Panc1 (cell line): ENCODE data around the gene MYRIP. TPM values are rescaled to one million over a fixed set of nuclear protein-coding genes. Genes with fewer than 3 reads are reported as not detected.

Experiments
- ATAC-seq: fragments of 200-7000 bp; cut with Tn5 transposase; 2 replicates; pipeline ENCODE4 v1.9.1; 2020; ENCODE audit warnings: mild to moderate bottlenecking, moderate library complexity
- BruUV-seq: library from RNA; stranded (reverse); fragments of 400-500 nt; replicated peaks from 2 replicates; lab custom pipeline; 2021; lab: Mats Ljungman, UMichigan
- CTCF ChIA-PET: fragments of 300-600 bp; sonication (Branson Sonifier 250); formaldehyde crosslinking; loops from one replicate; lab custom pipeline; 2022; ENCODE audit warnings: antibody characterized with exemption; lab: Charles Lee
- POLR2A ChIA-PET: fragments of 300-600 bp; sonication (Branson Sonifier 250); formaldehyde crosslinking; loops from one replicate; lab custom pipeline; 2022; ENCODE audit warnings: antibody characterized with exemption; lab: Charles Lee
- DNase-seq: peaks from one replicate; pipeline ENCODE4 v3.0.0-alpha.2; 2010; ENCODE audit warnings: low read depth, low spot score
- H3K27ac ChIP-seq: 2 replicates; pipeline ENCODE4 v1.5.1; 2011; ENCODE audit warnings: mild to moderate bottlenecking, low read length, inconsistent platforms
- H3K27me3 ChIP-seq: fragments of 200-500 bp; sonication (Bioruptor generic); 2 replicates; pipeline ENCODE4 v1.6.0; 2014; ENCODE audit warnings: low read length, inconsistent platforms; ENCODE audit not compliant: control insufficient read depth, insufficient read depth
- H3K36me3 ChIP-seq: fragments of 200-500 bp; sonication (Bioruptor generic); 2 replicates; pipeline ENCODE4 v1.5.1; 2014; ENCODE audit warnings: inconsistent platforms, mild to moderate bottlenecking, low read length, moderate library complexity; ENCODE audit not compliant: control insufficient read depth, insufficient read depth
- H3K4me1 ChIP-seq: 2 replicates; pipeline ENCODE4 v1.5.1; 2011; ENCODE audit warnings: inconsistent platforms, mild to moderate bottlenecking, low read length, moderate library complexity; ENCODE audit not compliant: control insufficient read depth, insufficient read depth
- H3K4me3 ChIP-seq, 2 experiments: 2 replicates each; pipeline ENCODE4 v1.5.1; 2011 to 2012; ENCODE audit warnings: low read depth in 2 of 2, low read length in 2 of 2, mild to moderate bottlenecking in 2 of 2, inconsistent platforms in 1 of 2, moderate library complexity in 1 of 2
- H3K9me3 ChIP-seq: fragments of 200-500 bp; sonication (Bioruptor generic); 2 replicates; pipeline ENCODE4 v1.5.1; 2014; ENCODE audit warnings: low read depth, mild to moderate bottlenecking, inconsistent platforms, low read length, moderate library complexity; ENCODE audit not compliant: control insufficient read depth, insufficient read depth
- POLR2AphosphoS5 ChIP-seq: IDR thresholded peaks from 2 replicates; pipeline ENCODE4 v1.6.1; 2012; ENCODE audit warnings: mild to moderate bottlenecking, low read depth, low read length, moderate library complexity
- SIN3A ChIP-seq: IDR thresholded peaks from 2 replicates; pipeline ENCODE4 v1.6.1; 2012; ENCODE audit warnings: low read depth, mild to moderate bottlenecking, low read length, moderate library complexity, borderline replicate concordance; ENCODE audit not compliant: insufficient read depth
- TCF7L2 ChIP-seq: IDR thresholded peaks from 2 replicates; pipeline ENCODE4 v1.6.1; 2011; ENCODE audit warnings: mild to moderate bottlenecking, low read depth, low read length, inconsistent platforms
- in situ Hi-C: cut with HindIII; loops from 2 replicates; pipeline ENCODE4 v1.10.0; 2016; ENCODE audit warnings: low sequenced_read_pairs, low pct_unique_long_range_greater_than_20kb
- intact Hi-C: fragments of 100-400 bp; cut with micrococcal nuclease; formaldehyde crosslinking; loops from one replicate; pipeline ENCODE4 v1.10.0; 2022; ENCODE audit not compliant: unreplicated experiment
- total RNA-seq: library from RNA; stranded (reverse); gene quantifications from one replicate; pipeline ENCODE4 v1.2.1, GENCODE V29; 2021; ENCODE audit not compliant: unreplicated experiment
- TF ChIP-seq, protein P1 (sequence below): fragments of 450-650 bp; IDR thresholded peaks from 2 replicates; pipeline ENCODE4 v1.5.1; 2017; ENCODE audit warnings: mild to moderate bottlenecking
- TF ChIP-seq, protein P2 (sequence below), 2 experiments: IDR thresholded peaks; 2 replicates each; pipeline ENCODE4 v1.6.1; 2011 to 2012; ENCODE audit warnings: low read depth in 2 of 2, control low read depth in 1 of 2, low read length in 1 of 2, mild to moderate bottlenecking in 1 of 2, moderate library complexity in 1 of 2; ENCODE audit not compliant: insufficient read depth in 1 of 2

The MYRIP gene
- total RNA-seq, 1 experiment from 2014 or later = 0.59 TPM

DNA sequence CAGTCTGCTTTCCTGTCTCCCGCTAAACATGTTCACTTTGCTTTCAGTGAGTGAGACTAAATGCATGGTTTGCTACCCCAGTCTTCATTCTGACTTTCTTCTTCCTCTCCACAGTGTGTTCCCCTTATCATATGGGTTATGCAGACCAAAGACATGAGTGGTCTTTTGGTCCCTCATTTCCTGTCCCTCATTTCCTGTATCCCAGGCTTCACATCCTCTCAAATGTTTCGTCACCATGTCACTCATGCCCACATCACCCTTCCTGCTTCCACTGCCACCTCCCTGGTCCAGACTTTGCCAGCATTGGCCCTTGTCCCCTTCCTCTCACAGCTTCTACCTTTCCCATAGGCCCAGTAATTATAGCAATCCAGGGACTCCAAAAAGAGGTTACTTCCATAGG, 209.0 kb downstream of the MYRIP start:
- Histone ChIP-seq H3K36me3 (no peaks in the 10 kb centered on the region), H3K4me1 (no peaks in the 10 kb centered on the region), H3K27ac (no peak overlapping the region), H3K4me3 (no peak overlapping the region), H3K27me3 (no peaks in the 10 kb centered on the region), H3K9me3 (no peaks in the 10 kb centered on the region)
- no peak for TF ChIP-seq SIN3A
- TF ChIP-seq, protein P1, sequence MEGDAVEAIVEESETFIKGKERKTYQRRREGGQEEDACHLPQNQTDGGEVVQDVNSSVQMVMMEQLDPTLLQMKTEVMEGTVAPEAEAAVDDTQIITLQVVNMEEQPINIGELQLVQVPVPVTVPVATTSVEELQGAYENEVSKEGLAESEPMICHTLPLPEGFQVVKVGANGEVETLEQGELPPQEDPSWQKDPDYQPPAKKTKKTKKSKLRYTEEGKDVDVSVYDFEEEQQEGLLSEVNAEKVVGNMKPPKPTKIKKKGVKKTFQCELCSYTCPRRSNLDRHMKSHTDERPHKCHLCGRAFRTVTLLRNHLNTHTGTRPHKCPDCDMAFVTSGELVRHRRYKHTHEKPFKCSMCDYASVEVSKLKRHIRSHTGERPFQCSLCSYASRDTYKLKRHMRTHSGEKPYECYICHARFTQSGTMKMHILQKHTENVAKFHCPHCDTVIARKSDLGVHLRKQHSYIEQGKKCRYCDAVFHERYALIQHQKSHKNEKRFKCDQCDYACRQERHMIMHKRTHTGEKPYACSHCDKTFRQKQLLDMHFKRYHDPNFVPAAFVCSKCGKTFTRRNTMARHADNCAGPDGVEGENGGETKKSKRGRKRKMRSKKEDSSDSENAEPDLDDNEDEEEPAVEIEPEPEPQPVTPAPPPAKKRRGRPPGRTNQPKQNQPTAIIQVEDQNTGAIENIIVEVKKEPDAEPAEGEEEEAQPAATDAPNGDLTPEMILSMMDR = no peak
- TF ChIP-seq TCF7L2 = no peak
- no peak for TF ChIP-seq POLR2AphosphoS5
- TF ChIP-seq, protein P2, sequence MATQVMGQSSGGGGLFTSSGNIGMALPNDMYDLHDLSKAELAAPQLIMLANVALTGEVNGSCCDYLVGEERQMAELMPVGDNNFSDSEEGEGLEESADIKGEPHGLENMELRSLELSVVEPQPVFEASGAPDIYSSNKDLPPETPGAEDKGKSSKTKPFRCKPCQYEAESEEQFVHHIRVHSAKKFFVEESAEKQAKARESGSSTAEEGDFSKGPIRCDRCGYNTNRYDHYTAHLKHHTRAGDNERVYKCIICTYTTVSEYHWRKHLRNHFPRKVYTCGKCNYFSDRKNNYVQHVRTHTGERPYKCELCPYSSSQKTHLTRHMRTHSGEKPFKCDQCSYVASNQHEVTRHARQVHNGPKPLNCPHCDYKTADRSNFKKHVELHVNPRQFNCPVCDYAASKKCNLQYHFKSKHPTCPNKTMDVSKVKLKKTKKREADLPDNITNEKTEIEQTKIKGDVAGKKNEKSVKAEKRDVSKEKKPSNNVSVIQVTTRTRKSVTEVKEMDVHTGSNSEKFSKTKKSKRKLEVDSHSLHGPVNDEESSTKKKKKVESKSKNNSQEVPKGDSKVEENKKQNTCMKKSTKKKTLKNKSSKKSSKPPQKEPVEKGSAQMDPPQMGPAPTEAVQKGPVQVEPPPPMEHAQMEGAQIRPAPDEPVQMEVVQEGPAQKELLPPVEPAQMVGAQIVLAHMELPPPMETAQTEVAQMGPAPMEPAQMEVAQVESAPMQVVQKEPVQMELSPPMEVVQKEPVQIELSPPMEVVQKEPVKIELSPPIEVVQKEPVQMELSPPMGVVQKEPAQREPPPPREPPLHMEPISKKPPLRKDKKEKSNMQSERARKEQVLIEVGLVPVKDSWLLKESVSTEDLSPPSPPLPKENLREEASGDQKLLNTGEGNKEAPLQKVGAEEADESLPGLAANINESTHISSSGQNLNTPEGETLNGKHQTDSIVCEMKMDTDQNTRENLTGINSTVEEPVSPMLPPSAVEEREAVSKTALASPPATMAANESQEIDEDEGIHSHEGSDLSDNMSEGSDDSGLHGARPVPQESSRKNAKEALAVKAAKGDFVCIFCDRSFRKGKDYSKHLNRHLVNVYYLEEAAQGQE (IDR thresholded peaks at IDR 0.05; ENCODE audit: insufficient read depth in 1 of 2, low read depth in 2 of 2, low read length in 1 of 2) = no peak
- CTCF ChIA-PET = no interaction called here
- no peak for ATAC-seq
- no TSS peak for BruUV-seq
- no peak for DNase-seq
- in situ Hi-C loops (no loop called here), intact Hi-C loops (no loop called here)
- POLR2A ChIA-PET = no interaction called here

DNA sequence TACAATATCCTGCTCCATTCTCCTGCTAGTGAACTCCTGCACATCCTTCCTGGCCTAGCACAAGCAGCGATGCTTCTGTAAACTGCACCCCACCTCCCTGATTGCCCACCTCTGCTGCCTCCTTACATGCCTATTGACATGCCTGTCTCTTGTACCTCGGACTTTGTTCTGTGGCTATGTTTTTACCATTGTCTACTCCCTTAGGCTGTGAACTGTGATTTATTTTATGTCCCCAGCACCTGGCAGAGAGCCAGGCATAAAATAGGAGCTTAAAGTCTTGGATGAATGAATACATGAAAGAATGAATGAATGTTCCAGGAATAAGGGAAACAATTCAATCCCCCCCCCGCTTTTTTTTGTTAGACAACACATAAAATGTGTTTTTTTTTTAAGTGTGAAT, 210.0 kb downstream of the MYRIP start:
- POLR2A ChIA-PET = no interaction called here
- ATAC-seq (no peak), DNase-seq (no peak)
- no peaks in the 10 kb centered on the region for H3K27me3 ChIP-seq
- no peaks in the 10 kb centered on the region for H3K36me3 ChIP-seq
- no peak overlapping the region for H3K27ac ChIP-seq
- in situ Hi-C loops = no loop called here
- TF ChIP-seq TCF7L2 (no peak), POLR2AphosphoS5 (no peak), SIN3A (no peak)
- TF ChIP-seq, protein P1 = no peak
- H3K4me1 ChIP-seq = no peaks in the 10 kb centered on the region
- intact Hi-C loops = no loop called here
- H3K9me3 ChIP-seq = no peaks in the 10 kb centered on the region
- CTCF ChIA-PET = no interaction called here
- no TSS peak for BruUV-seq
- no peak overlapping the region for H3K4me3 ChIP-seq
